ENCODE results near the gene MYL6.

Gene MYL6

DNA sequence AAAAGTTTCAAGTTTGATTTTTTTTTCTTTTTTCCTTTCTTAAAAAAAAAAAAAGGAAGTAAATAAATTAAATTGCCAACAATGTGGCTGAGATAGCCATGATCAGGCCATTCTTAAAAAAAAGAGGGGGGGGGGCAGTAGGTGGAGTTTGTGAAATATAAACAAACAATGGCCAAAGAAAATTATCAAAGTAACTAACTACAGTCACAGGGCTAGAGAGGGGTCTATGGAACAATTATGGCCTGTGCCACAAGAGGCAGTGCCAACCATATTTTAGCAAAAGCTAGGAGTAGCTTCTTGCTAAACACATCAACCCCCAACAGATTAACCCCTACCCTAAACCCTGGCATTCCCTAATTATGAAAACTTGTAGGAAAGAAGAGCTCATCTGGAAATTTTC lies 47.3 kb downstream of the MYL6 start:
- Mint-ChIP-seq H3K36me3 (ENCODE audit: low read depth) (peaks cover 49% of the 10 kb centered on the region), H3K4me1 (ENCODE audit: low read depth) (peaks cover 2% of the 10 kb centered on the region), H3K9me3 (no peaks in the 10 kb centered on the region), H3K27ac (no peak overlapping the region), H3K4me3 (no peak overlapping the region), H3K27me3 (no peaks in the 10 kb centered on the region)
- no peak for DNase-seq

DNA sequence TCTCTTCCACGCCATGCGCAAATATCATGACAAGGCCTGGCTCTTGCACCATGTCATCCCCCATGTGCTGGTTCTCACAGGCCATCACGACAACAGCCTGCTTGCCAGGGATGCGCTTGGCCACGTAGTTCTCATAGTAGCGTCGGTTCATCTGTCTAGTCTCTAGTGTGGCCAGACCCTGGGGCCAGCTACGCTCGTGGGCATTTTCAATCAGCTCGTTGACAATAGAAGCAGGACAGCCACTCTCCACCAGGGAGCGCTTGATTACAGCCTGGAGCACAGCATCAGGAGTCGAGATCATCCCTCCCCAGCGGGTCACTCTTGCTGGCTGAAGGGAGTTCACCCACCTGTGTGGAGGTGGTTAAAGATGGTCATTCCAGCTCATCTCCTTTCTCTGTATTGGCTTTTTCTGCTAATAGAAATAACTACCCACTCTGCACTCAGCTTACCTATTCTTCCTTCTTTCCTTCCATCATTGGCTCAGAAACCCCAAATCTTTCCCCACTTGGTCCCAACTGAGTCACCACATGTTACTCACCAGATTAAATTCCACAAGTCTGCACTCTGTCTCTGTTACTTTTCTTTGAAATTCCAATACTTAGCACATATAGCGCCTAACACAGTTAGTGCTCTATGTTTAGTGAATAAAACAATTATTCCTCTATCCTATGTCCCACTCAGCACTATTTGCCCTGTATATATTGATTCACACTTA lies 48.5 kb downstream of the MYL6 start:
- peaks cover 2% of the 10 kb centered on the region for H3K4me1 Mint-ChIP-seq (ENCODE audit: low read depth)
- peak overlapping the region; percentile 27 for H3K27ac Mint-ChIP-seq
- H3K36me3 Mint-ChIP-seq (ENCODE audit: low read depth): peaks cover 59% of the 10 kb centered on the region
- no peaks in the 10 kb centered on the region for H3K9me3 Mint-ChIP-seq
- DNase-seq: peak; percentile 40
- H3K27me3 Mint-ChIP-seq: no peaks in the 10 kb centered on the region
- H3K4me3 Mint-ChIP-seq: no peak overlapping the region

GRCh38 chr12:56208006-56208405 lies 49.8 kb downstream of the MYL6 start:
- peaks cover 11% of the 10 kb centered on the region for H3K4me1 Mint-ChIP-seq (ENCODE audit: low read depth)
- H3K27ac Mint-ChIP-seq: no peak overlapping the region
- H3K36me3 Mint-ChIP-seq (ENCODE audit: low read depth): peaks cover 73% of the 10 kb centered on the region
- no peak for DNase-seq
- no peaks in the 10 kb centered on the region for H3K9me3 Mint-ChIP-seq
- H3K4me3 Mint-ChIP-seq: no peak overlapping the region
- no peaks in the 10 kb centered on the region for H3K27me3 Mint-ChIP-seq
